Germinal center (tissue), 1 donor: Measurements from ENCODE around the gene SNX21.

Experiments
- DNase-seq: peaks from one replicate; pipeline ENCODE4 v3.0.0; 2012; ENCODE audit warnings: mixed read lengths, low spot score

Gene SNX21

DNA sequence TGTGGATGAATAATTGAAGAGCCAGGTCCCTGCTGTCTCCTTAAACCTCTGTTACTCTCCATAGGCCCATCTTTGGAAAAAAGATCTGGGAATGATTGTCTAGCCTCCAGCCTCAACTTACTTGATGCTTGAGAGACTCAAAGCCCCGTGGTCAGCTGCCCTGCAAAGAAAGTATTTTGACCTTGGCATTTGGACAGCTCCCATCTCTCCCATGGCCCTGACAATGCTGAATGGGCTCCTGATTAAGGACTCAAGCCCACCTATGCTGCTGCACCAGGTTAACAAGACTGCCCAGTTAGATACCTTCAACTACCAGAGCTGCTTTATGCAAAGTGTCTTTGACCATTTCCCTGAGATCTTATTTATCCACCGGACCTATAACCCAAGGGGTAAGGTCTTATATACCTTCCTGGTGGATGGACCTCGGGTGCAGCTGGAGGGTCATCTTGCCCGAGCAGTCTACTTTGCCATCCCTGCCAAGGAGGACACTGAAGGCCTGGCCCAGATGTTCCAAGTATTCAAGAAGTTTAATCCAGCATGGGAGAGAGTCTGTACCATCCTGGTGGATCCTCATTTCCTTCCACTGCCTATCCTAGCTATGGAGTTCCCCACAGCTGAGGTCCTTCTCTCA is 49.0 kb downstream of the SNX21 start:
- no peak for DNase-seq

DNA sequence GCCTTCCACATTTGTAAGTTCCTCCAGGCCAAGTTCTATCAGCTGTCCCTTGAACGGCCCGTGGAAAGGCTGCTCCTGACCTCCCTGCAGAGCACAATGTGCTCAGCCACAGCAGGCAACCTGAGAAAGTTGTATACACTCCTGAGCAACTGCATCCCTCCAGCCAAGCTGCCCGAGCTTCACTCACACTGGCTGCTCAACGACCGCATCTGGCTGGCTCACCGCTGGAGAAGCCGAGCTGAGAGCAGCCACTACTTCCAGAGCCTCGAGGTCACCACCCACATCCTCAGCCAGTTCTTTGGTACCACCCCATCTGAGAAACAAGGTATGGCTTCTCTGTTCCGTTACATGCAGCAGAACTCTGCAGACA is 49.5 kb downstream of the SNX21 start:
- no peak for DNase-seq

DNA sequence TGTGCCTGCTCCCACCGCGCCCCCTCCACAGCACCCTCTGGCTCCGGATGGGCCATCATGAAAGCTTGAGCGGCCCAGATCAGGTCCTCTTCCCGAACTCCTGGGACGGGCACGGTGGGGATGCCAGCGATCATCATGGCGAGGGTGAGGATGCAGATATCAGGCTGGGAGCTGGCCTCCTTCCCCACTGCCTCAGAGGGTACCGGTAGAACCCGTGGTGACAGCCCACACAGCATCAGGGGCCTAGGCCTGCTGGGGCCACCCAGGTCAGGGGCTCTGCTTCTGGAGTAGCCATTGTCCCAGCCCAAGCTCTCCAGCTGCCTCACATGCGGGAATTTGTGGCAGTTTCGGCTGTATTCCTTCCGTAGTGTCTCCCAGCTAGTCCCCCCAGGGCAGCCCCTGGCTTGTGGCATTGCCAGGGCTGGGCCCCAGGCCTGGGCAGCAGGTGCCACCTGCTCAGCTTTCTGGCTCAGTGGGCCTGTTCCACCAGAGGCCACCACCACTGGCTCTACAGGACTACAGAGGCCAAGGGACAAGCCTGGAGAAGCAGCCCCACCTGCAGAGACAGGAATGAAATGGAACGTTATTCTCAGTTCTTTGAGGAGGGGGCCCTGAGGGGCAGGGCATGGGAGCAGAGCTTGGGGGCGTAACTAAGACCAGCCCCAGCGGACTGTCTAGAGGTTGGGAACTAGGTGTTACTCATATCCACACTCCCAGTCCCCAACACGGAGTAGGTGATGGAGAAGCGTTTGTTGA is 53.2 kb downstream of the SNX21 start:
- no peak for DNase-seq

DNA sequence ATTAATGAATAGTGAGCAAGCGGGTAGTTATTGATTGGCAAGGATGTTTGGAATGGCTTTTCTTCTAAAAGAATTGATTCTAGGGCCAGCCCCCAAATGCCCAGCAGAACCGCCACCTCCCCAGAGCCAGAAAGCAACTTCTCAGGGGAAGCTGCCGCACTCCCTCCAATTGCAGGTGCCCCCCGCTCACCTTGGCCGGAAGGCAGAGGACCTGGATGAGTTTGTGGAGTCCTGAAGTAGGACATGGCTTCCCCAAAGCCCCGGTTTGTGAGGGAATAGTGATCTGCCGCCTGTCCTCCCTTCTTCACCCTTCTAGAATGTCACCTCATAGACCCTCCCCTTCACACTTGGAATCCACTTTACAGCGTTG is 53.7 kb downstream of the SNX21 start, which contains the start of gene SPATA25:
TSS of gene SPATA25 (minus strand) at position 277 of the 370 bp plus-strand sequence. CDS start at position 245, 32 bp downstream.
- no peak for DNase-seq

DNA sequence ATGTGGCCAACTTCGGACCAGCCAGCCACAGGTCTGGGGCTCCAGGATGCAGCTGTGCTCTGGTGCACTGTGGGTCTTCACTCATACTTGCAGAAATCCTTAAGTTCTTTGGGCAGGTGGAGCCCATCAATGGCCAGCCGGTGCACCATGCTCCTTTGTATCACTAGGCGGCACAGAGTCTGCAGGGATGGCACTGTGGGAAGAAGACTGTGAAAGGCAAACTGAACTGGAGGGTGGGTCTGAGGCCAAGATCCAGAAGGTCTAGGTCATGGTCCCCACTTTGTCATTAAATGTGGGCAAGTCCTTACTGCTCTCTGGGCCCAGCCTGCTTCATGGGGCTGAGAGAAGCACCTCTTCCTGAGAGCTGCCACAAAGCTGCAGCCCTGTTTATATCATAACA is 55.1 kb downstream of the SNX21 start:
- no peak for DNase-seq

DNA sequence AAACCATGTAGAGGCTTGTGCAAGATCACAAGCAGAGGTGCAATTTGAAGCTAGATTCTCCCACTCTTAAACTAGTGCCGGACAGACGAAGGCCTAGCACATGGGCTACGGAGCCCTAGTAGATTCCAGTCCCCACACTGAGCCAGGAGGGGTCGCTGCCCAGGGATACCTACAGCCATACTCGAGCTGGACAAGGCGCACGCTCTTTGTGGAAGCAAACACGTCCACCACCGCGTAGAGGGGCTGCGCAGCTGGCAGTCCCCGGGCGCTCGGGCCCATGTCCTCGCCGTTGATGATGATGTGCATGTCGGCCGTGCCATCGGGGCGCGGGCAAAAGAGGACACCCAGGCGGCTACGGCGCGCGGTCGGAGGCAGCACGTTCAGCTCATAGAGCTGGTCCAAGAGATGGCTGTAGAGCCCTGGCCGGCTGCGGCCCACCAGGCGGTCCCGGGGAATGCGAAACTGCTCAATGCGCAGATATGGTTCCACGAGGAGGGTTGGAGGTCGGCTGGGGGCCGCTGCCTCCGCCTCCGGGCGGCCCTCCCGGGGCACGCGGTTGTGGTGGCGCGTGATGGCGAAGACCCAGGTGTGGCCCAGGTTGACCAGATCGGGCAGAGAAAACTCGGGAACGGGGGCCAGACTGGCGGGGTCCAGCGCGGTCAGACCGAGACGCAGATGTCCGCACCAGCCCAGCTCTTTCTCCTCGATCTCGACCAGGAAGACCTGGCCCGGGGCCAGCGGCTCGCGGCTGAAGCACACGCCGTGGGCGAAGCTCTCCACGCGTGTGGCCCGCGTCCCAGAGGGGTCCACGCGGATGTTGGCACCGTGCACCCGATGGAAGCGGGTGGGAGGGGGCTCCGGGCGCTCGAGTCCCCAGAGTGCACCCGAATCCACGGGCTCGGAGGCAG is 56.7 kb downstream of the SNX21 start:
- DNase-seq, result peak; percentile 36

DNA sequence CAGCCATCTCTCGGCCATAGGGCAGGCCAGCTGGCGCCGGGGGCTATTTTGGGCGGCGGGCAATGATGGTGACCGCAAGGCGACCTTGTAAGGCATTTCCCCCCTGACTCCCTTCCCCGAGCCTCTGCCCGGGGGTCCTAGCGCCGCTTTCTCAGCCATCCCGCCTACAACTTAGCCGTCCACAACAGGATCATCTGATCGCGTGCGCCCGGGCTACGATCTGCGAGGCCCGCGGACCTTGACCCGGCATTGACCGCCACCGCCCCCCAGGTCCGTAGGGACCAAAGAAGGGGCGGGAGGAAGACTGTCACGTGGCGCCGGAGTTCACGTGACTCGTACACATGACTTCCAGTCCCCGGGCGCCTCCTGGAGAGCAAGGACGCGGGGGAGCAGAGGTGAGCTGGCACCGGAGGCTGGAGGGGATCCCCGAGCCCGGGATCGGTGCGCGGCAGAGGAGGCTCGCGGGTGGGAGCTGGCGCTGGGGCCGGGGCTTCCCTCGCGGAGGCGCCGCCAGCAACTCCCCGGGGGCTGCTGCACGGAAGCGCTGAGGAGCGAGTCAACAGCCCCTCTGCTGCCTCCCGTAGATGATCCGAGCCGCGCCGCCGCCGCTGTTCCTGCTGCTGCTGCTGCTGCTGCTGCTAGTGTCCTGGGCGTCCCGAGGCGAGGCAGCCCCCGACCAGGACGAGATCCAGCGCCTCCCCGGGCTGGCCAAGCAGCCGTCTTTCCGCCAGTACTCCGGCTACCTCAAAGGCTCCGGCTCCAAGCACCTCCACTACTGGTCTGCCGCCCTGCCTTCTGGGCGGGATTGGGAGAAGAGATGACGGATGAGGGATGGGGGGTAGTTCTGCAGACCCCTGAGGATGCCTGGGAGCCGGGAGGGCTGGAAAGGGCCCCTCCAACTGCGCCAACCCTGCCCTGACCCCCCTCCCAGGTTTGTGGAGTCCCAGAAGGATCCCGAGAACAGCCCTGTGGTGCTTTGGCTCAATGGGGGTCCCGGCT is 57.7 kb downstream of the SNX21 start, which contains the start of the genes CTSA and NEURL2:
TSS of gene CTSA (plus strand) at position 351 of the 999 bp plus-strand sequence. CDS start at position 585, 234 bp downstream.
TSS of gene NEURL2 (minus strand) at position 224 of the 999 bp plus-strand sequence. CDS start at position 7, 217 bp downstream.
- peak; percentile 93 for DNase-seq

DNA sequence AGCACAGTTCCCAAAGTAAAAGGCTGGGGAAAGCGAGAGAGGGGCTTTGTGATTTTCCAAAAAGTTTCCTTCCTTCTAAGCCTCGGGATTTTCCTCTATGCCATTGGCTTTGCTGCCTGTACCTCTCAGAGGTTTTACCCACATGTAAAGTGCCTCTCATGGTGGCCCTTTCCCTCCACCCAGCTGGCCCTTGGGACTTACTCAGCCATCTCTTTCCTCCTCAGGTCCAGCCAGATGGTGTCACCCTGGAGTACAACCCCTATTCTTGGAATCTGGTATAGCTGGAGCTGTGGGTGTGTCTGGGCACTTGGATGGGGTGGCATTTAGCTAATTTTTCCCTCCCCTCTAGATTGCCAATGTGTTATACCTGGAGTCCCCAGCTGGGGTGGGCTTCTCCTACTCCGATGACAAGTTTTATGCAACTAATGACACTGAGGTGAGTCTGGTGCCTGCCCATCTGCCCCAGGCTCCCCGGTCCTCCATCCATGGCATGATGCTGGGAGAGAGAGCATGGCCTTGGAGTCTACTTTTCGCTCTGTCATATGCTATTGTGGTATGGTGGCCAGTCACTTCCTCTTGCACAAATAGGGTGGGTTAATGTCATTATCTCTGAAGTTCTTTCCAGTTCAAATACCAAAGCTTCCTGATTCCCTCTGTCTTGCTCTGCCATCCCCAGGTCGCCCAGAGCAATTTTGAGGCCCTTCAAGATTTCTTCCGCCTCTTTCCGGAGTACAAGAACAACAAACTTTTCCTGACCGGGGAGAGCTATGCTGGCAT is 58.6 kb downstream of the SNX21 start:
- DNase-seq, result no peak
